ENCODE measurements around the gene ADAMTS6. TPM values are rescaled to one million over a fixed set of nuclear protein-coding genes. Genes with fewer than 3 reads are reported as not detected.
"Not testable (repeated sequence)": the region's sequence is repeated elsewhere in the genome, so short reads cannot be mapped to it uniquely, and the experiment has no call there.

ADAMTS6 gene
- total and polyA plus RNA-seq, 2 experiments from 2014 or later: 3.4 to 21.0 TPM

- H3K27me3 ChIP-seq: no peaks in the 10 kb centered on the region
- WGBS (ENCODE audit: low lambda C conversion rate, missing lambda C conversion rate): 91% methylated on average over 4 of the region's 4 CpGs
- no peaks in the 10 kb centered on the region for H3K4me1 ChIP-seq (ENCODE audit: insufficient read depth)
- no peaks in the 10 kb centered on the region for H3K79me2 ChIP-seq
- H3K4me3 ChIP-seq: no peak overlapping the region
- no peak for DNase-seq (ENCODE audit: low spot score)
- no peak overlapping the region for H3K4me2 ChIP-seq
- TF ChIP-seq, protein P1, sequence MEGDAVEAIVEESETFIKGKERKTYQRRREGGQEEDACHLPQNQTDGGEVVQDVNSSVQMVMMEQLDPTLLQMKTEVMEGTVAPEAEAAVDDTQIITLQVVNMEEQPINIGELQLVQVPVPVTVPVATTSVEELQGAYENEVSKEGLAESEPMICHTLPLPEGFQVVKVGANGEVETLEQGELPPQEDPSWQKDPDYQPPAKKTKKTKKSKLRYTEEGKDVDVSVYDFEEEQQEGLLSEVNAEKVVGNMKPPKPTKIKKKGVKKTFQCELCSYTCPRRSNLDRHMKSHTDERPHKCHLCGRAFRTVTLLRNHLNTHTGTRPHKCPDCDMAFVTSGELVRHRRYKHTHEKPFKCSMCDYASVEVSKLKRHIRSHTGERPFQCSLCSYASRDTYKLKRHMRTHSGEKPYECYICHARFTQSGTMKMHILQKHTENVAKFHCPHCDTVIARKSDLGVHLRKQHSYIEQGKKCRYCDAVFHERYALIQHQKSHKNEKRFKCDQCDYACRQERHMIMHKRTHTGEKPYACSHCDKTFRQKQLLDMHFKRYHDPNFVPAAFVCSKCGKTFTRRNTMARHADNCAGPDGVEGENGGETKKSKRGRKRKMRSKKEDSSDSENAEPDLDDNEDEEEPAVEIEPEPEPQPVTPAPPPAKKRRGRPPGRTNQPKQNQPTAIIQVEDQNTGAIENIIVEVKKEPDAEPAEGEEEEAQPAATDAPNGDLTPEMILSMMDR (IDR thresholded peaks at IDR 0.05; ENCODE audit: poor library complexity): no peak
- no peak for TF ChIP-seq EZH2phosphoT487 (IDR thresholded peaks at IDR 0.05; ENCODE audit: low read depth, severe bottlenecking, unreplicated experiment)
- no peak for TF ChIP-seq EZH2 (IDR thresholded peaks at IDR 0.05; ENCODE audit: borderline replicate concordance)
- no peaks in the 10 kb centered on the region for H3K9me3 ChIP-seq (ENCODE audit: low read depth)
- H3K36me3 ChIP-seq (replicated peaks; ENCODE audit: insufficient read depth, low read depth): no peaks in the 10 kb centered on the region
- no peak overlapping the region for H2AFZ ChIP-seq
- no peaks in the 10 kb centered on the region for H3K9me2 ChIP-seq (replicated peaks; ENCODE audit: insufficient read depth)
- H3K27ac ChIP-seq: no peak overlapping the region
- no peaks in the 10 kb centered on the region for H4K20me1 ChIP-seq (ENCODE audit: insufficient read depth, poor library complexity, severe bottlenecking)
Measured at GRCh38 chr5:65489119-65489518, 7.4 kb upstream of the ADAMTS6 start.

- H3K27ac ChIP-seq; H3K4me2 ChIP-seq; DNase-seq (ENCODE audit: low spot score); H2AFZ ChIP-seq; H3K79me2 ChIP-seq; H3K27me3 ChIP-seq; H3K36me3 ChIP-seq (replicated peaks; ENCODE audit: insufficient read depth, low read depth); H3K4me1 ChIP-seq (ENCODE audit: insufficient read depth); H3K9me2 ChIP-seq (replicated peaks; ENCODE audit: insufficient read depth); H4K20me1 ChIP-seq (ENCODE audit: insufficient read depth, poor library complexity, severe bottlenecking); H3K9me3 ChIP-seq (ENCODE audit: low read depth); H3K4me3 ChIP-seq: not testable (repeated sequence)
- WGBS (ENCODE audit: low lambda C conversion rate, missing lambda C conversion rate): 88% methylated on average over 7 of the region's 7 CpGs
Measured at GRCh38 chr5:65488038-65488687, 6.4 kb upstream of the ADAMTS6 start.

GRCh38 chr5:65486803-65487202, 5.1 kb upstream of the ADAMTS6 start:
- not testable (repeated sequence) for H3K4me1 ChIP-seq (ENCODE audit: insufficient read depth); H2AFZ ChIP-seq; H3K36me3 ChIP-seq (replicated peaks; ENCODE audit: insufficient read depth, low read depth); DNase-seq (ENCODE audit: low spot score); H3K4me3 ChIP-seq; H3K27ac ChIP-seq; H3K79me2 ChIP-seq; H3K9me2 ChIP-seq (replicated peaks; ENCODE audit: insufficient read depth); H3K27me3 ChIP-seq; H3K4me2 ChIP-seq; H3K9me3 ChIP-seq (ENCODE audit: low read depth); H4K20me1 ChIP-seq (ENCODE audit: insufficient read depth, poor library complexity, severe bottlenecking)
- WGBS (ENCODE audit: low lambda C conversion rate, missing lambda C conversion rate): 89% methylated on average over 2 of the region's 2 CpGs

DNA sequence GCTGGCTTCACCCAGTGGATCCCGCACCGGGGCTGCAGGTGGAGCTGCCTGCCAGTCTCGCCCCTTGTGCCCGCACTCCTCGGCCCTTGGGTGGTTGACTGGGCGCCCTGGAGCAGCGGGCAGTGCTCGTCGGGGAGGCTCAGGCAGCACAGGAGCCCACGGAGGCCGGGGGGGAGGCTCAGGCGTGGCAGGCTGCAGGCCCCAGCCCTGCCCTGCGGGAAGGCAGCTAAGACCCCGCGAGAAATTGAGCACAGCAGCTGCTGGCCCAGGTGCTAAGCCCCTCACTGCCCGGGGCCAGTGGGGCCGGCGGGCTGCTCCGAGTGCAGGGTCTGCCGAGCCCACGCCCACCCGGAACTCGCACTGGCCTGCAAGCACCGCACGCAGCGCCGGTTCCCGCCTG, 3.7 kb upstream of the ADAMTS6 start:
- no peaks in the 10 kb centered on the region for H3K9me2 ChIP-seq (replicated peaks; ENCODE audit: insufficient read depth)
- H3K4me1 ChIP-seq (ENCODE audit: insufficient read depth): peaks cover 5% of the 10 kb centered on the region
- no peak for DNase-seq (ENCODE audit: low spot score)
- H3K9me3 ChIP-seq (ENCODE audit: low read depth): no peaks in the 10 kb centered on the region
- WGBS (ENCODE audit: low lambda C conversion rate, missing lambda C conversion rate): 97% methylated on average over 25 of the region's 28 CpGs
- H4K20me1 ChIP-seq (ENCODE audit: insufficient read depth, poor library complexity, severe bottlenecking): no peaks in the 10 kb centered on the region
- H3K27ac ChIP-seq: no peak overlapping the region
- H3K4me2 ChIP-seq: no peak overlapping the region
- no peaks in the 10 kb centered on the region for H3K79me2 ChIP-seq
- H3K27me3 ChIP-seq: no peaks in the 10 kb centered on the region
- no peaks in the 10 kb centered on the region for H3K36me3 ChIP-seq (replicated peaks; ENCODE audit: insufficient read depth, low read depth)
- H2AFZ ChIP-seq: no peak overlapping the region
- TF ChIP-seq EZH2phosphoT487 (IDR thresholded peaks at IDR 0.05; ENCODE audit: low read depth, severe bottlenecking, unreplicated experiment): no peak
- TF ChIP-seq, protein P1 (IDR thresholded peaks at IDR 0.05; ENCODE audit: poor library complexity): no peak
- TF ChIP-seq EZH2 (IDR thresholded peaks at IDR 0.05; ENCODE audit: borderline replicate concordance): no peak
- H3K4me3 ChIP-seq: no peak overlapping the region

Measured in hepatocyte (in vitro differentiated cells).